ENCODE results near the gene FAM240B.

Gene FAM240B

GRCh38 chr9:38734831-38735230 lies 14.9 kb upstream of the FAM240B start:
- H3K4me3 ChIP-seq (ENCODE audit: low read length in 2 of 2), result no peak overlapping the region
- no peak overlapping the region for H3K9ac ChIP-seq (ENCODE audit: low read depth in 1 of 2, low read length in 2 of 2)
- no peak overlapping the region for H3K27ac ChIP-seq (ENCODE audit: low read depth in 2 of 2, low read length in 2 of 2)
- H3K36me3 ChIP-seq (ENCODE audit: control insufficient read depth in 2 of 2, insufficient read depth in 2 of 2, low read length in 2 of 2), result no peaks in the 10 kb centered on the region
- no peaks in the 10 kb centered on the region for H3K4me1 ChIP-seq (ENCODE audit: control insufficient read depth in 2 of 2, insufficient read depth in 2 of 2, low read length in 2 of 2)
- no peaks in the 10 kb centered on the region for H3K27me3 ChIP-seq (ENCODE audit: control insufficient read depth in 2 of 2, insufficient read depth in 2 of 2, low read length in 2 of 2)
- no peaks in the 10 kb centered on the region for H3K9me3 ChIP-seq (ENCODE audit: control insufficient read depth in 2 of 2, low read length in 2 of 2)

- Histone ChIP-seq H3K4me3 (ENCODE audit: low read length in 2 of 2) (no peak overlapping the region), H3K27ac (ENCODE audit: low read depth in 2 of 2, low read length in 2 of 2) (no peak overlapping the region), H3K27me3 (ENCODE audit: control insufficient read depth in 2 of 2, insufficient read depth in 2 of 2, low read length in 2 of 2) (no peaks in the 10 kb centered on the region), H3K36me3 (ENCODE audit: control insufficient read depth in 2 of 2, insufficient read depth in 2 of 2, low read length in 2 of 2) (no peaks in the 10 kb centered on the region), H3K4me1 (ENCODE audit: control insufficient read depth in 2 of 2, insufficient read depth in 2 of 2, low read length in 2 of 2) (no peaks in the 10 kb centered on the region), H3K9me3 (ENCODE audit: control insufficient read depth in 2 of 2, low read length in 2 of 2) (no peaks in the 10 kb centered on the region), H3K9ac (ENCODE audit: low read depth in 1 of 2, low read length in 2 of 2) (no peak overlapping the region)
Measured at GRCh38 chr9:38733503-38733902, 13.6 kb upstream of the FAM240B start.

GRCh38 chr9:38732885-38733284 lies 13.0 kb upstream of the FAM240B start:
- H3K27me3 ChIP-seq (ENCODE audit: control insufficient read depth in 2 of 2, insufficient read depth in 2 of 2, low read length in 2 of 2), result no peaks in the 10 kb centered on the region
- no peak overlapping the region for H3K9ac ChIP-seq (ENCODE audit: low read depth in 1 of 2, low read length in 2 of 2)
- no peaks in the 10 kb centered on the region for H3K36me3 ChIP-seq (ENCODE audit: control insufficient read depth in 2 of 2, insufficient read depth in 2 of 2, low read length in 2 of 2)
- no peak overlapping the region for H3K27ac ChIP-seq (ENCODE audit: low read depth in 2 of 2, low read length in 2 of 2)
- no peaks in the 10 kb centered on the region for H3K4me1 ChIP-seq (ENCODE audit: control insufficient read depth in 2 of 2, insufficient read depth in 2 of 2, low read length in 2 of 2)
- no peaks in the 10 kb centered on the region for H3K9me3 ChIP-seq (ENCODE audit: control insufficient read depth in 2 of 2, low read length in 2 of 2)
- no peak overlapping the region for H3K4me3 ChIP-seq (ENCODE audit: low read length in 2 of 2)

- Histone ChIP-seq H3K27ac (ENCODE audit: low read depth in 2 of 2, low read length in 2 of 2) (no peak overlapping the region), H3K4me1 (ENCODE audit: control insufficient read depth in 2 of 2, insufficient read depth in 2 of 2, low read length in 2 of 2) (no peaks in the 10 kb centered on the region), H3K36me3 (ENCODE audit: control insufficient read depth in 2 of 2, insufficient read depth in 2 of 2, low read length in 2 of 2) (no peaks in the 10 kb centered on the region), H3K9me3 (ENCODE audit: control insufficient read depth in 2 of 2, low read length in 2 of 2) (no peaks in the 10 kb centered on the region), H3K9ac (ENCODE audit: low read depth in 1 of 2, low read length in 2 of 2) (no peak overlapping the region), H3K4me3 (ENCODE audit: low read length in 2 of 2) (no peak overlapping the region), H3K27me3 (ENCODE audit: control insufficient read depth in 2 of 2, insufficient read depth in 2 of 2, low read length in 2 of 2) (no peaks in the 10 kb centered on the region)
Measured at GRCh38 chr9:38727497-38728001, 7.6 kb upstream of the FAM240B start.

- Histone ChIP-seq H3K4me1 (ENCODE audit: control insufficient read depth in 2 of 2, insufficient read depth in 2 of 2, low read length in 2 of 2) (no peaks in the 10 kb centered on the region), H3K9me3 (ENCODE audit: control insufficient read depth in 2 of 2, low read length in 2 of 2) (no peaks in the 10 kb centered on the region), H3K27me3 (ENCODE audit: control insufficient read depth in 2 of 2, insufficient read depth in 2 of 2, low read length in 2 of 2) (no peaks in the 10 kb centered on the region), H3K36me3 (ENCODE audit: control insufficient read depth in 2 of 2, insufficient read depth in 2 of 2, low read length in 2 of 2) (no peaks in the 10 kb centered on the region), H3K4me3 (ENCODE audit: low read length in 2 of 2) (peak overlapping the region in 1 of 2 donors; percentile 13), H3K27ac (ENCODE audit: low read depth in 2 of 2, low read length in 2 of 2) (no peak overlapping the region), H3K9ac (ENCODE audit: low read depth in 1 of 2, low read length in 2 of 2) (no peak overlapping the region)
Measured at GRCh38 chr9:38724754-38725153, 4.8 kb upstream of the FAM240B start.

GRCh38 chr9:38718148-38718547 lies 1.8 kb downstream of the FAM240B start:
- H3K4me1 ChIP-seq (ENCODE audit: control insufficient read depth in 2 of 2, insufficient read depth in 2 of 2, low read length in 2 of 2), result no peaks in the 10 kb centered on the region
- no peaks in the 10 kb centered on the region for H3K9me3 ChIP-seq (ENCODE audit: control insufficient read depth in 2 of 2, low read length in 2 of 2)

GRCh38 chr9:38715684-38716083 lies 4.2 kb downstream of the FAM240B start:
- no peak overlapping the region for H3K9ac ChIP-seq (ENCODE audit: low read depth in 1 of 2, low read length in 2 of 2)
- H3K4me3 ChIP-seq (ENCODE audit: low read length in 2 of 2), result no peak overlapping the region
- no peak overlapping the region for H3K27ac ChIP-seq (ENCODE audit: low read depth in 2 of 2, low read length in 2 of 2)
- no peaks in the 10 kb centered on the region for H3K9me3 ChIP-seq (ENCODE audit: control insufficient read depth in 2 of 2, low read length in 2 of 2)
- no peaks in the 10 kb centered on the region for H3K27me3 ChIP-seq (ENCODE audit: control insufficient read depth in 2 of 2, insufficient read depth in 2 of 2, low read length in 2 of 2)
- no peaks in the 10 kb centered on the region for H3K36me3 ChIP-seq (ENCODE audit: control insufficient read depth in 2 of 2, insufficient read depth in 2 of 2, low read length in 2 of 2)
- no peaks in the 10 kb centered on the region for H3K4me1 ChIP-seq (ENCODE audit: control insufficient read depth in 2 of 2, insufficient read depth in 2 of 2, low read length in 2 of 2)

More at GRCh38 chr9:38718148-38718547, 1.8 kb downstream of the FAM240B start:
- no peak overlapping the region for H3K27ac ChIP-seq (ENCODE audit: low read depth in 2 of 2, low read length in 2 of 2)
- no peak overlapping the region for H3K9ac ChIP-seq (ENCODE audit: low read depth in 1 of 2, low read length in 2 of 2)
- no peaks in the 10 kb centered on the region for H3K27me3 ChIP-seq (ENCODE audit: control insufficient read depth in 2 of 2, insufficient read depth in 2 of 2, low read length in 2 of 2)
- no peaks in the 10 kb centered on the region for H3K36me3 ChIP-seq (ENCODE audit: control insufficient read depth in 2 of 2, insufficient read depth in 2 of 2, low read length in 2 of 2)
- no peak overlapping the region for H3K4me3 ChIP-seq (ENCODE audit: low read length in 2 of 2)

- no peaks in the 10 kb centered on the region for H3K36me3 ChIP-seq (ENCODE audit: control insufficient read depth in 2 of 2, insufficient read depth in 2 of 2, low read length in 2 of 2)
- no peaks in the 10 kb centered on the region for H3K9me3 ChIP-seq (ENCODE audit: control insufficient read depth in 2 of 2, low read length in 2 of 2)
- H3K27ac ChIP-seq (ENCODE audit: low read depth in 2 of 2, low read length in 2 of 2), result no peak overlapping the region
- H3K27me3 ChIP-seq (ENCODE audit: control insufficient read depth in 2 of 2, insufficient read depth in 2 of 2, low read length in 2 of 2), result no peaks in the 10 kb centered on the region
- H3K9ac ChIP-seq (ENCODE audit: low read depth in 1 of 2, low read length in 2 of 2), result no peak overlapping the region
- H3K4me1 ChIP-seq (ENCODE audit: control insufficient read depth in 2 of 2, insufficient read depth in 2 of 2, low read length in 2 of 2), result no peaks in the 10 kb centered on the region
- no peak overlapping the region for H3K4me3 ChIP-seq (ENCODE audit: low read length in 2 of 2)
Measured at GRCh38 chr9:38713426-38713825, 6.5 kb downstream of the FAM240B start.

- Histone ChIP-seq H3K36me3 (ENCODE audit: control insufficient read depth in 2 of 2, insufficient read depth in 2 of 2, low read length in 2 of 2) (no peaks in the 10 kb centered on the region), H3K9ac (ENCODE audit: low read depth in 1 of 2, low read length in 2 of 2) (no peak overlapping the region), H3K4me1 (ENCODE audit: control insufficient read depth in 2 of 2, insufficient read depth in 2 of 2, low read length in 2 of 2) (no peaks in the 10 kb centered on the region), H3K27me3 (ENCODE audit: control insufficient read depth in 2 of 2, insufficient read depth in 2 of 2, low read length in 2 of 2) (no peaks in the 10 kb centered on the region), H3K27ac (ENCODE audit: low read depth in 2 of 2, low read length in 2 of 2) (no peak overlapping the region), H3K4me3 (ENCODE audit: low read length in 2 of 2) (no peak overlapping the region), H3K9me3 (ENCODE audit: control insufficient read depth in 2 of 2, low read length in 2 of 2) (no peaks in the 10 kb centered on the region)
Measured at GRCh38 chr9:38708759-38709158, 11.2 kb downstream of the FAM240B start.

- Histone ChIP-seq H3K36me3 (ENCODE audit: control insufficient read depth in 2 of 2, insufficient read depth in 2 of 2, low read length in 2 of 2) (no peaks in the 10 kb centered on the region), H3K27ac (ENCODE audit: low read depth in 2 of 2, low read length in 2 of 2) (no peak overlapping the region), H3K9me3 (ENCODE audit: control insufficient read depth in 2 of 2, low read length in 2 of 2) (no peaks in the 10 kb centered on the region), H3K27me3 (ENCODE audit: control insufficient read depth in 2 of 2, insufficient read depth in 2 of 2, low read length in 2 of 2) (no peaks in the 10 kb centered on the region), H3K4me1 (ENCODE audit: control insufficient read depth in 2 of 2, insufficient read depth in 2 of 2, low read length in 2 of 2) (no peaks in the 10 kb centered on the region), H3K9ac (ENCODE audit: low read depth in 1 of 2, low read length in 2 of 2) (no peak overlapping the region), H3K4me3 (ENCODE audit: low read length in 2 of 2) (no peak overlapping the region)
Measured at GRCh38 chr9:38707885-38708637, 11.9 kb downstream of the FAM240B start.

Measured in mucosa of rectum (tissue), 2 donors.